ENCODE measurements around the gene SLC10A7.

DNA sequence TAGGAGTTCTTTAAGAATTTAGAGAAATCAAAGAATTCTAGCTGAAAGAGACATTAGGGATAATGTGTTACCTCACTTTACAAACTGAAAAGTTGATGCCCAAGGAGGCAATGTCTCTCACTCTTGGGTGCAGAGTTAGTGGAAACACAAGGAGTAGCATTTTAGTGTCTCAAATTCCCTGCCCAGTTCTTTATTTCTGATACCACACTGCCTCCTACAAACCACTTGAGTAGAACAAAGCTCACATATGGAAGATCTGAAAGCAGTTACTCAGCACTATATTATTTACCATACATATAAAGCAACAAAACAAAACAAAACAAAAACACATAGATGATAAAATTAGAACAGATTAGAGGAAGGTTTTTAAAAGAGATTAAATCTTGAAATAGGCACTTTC lies 183.2 kb downstream of the SLC10A7 start:
- TF ChIP-seq, protein P1, sequence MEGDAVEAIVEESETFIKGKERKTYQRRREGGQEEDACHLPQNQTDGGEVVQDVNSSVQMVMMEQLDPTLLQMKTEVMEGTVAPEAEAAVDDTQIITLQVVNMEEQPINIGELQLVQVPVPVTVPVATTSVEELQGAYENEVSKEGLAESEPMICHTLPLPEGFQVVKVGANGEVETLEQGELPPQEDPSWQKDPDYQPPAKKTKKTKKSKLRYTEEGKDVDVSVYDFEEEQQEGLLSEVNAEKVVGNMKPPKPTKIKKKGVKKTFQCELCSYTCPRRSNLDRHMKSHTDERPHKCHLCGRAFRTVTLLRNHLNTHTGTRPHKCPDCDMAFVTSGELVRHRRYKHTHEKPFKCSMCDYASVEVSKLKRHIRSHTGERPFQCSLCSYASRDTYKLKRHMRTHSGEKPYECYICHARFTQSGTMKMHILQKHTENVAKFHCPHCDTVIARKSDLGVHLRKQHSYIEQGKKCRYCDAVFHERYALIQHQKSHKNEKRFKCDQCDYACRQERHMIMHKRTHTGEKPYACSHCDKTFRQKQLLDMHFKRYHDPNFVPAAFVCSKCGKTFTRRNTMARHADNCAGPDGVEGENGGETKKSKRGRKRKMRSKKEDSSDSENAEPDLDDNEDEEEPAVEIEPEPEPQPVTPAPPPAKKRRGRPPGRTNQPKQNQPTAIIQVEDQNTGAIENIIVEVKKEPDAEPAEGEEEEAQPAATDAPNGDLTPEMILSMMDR (IDR thresholded peaks at IDR 0.05; ENCODE audit: insufficient read depth, low read length, poor library complexity, severe bottlenecking): no peak
- TF ChIP-seq EZH2phosphoT487 (conservative IDR thresholded peaks at IDR 0.05; ENCODE audit: low read length): no peak

Data from SU-DHL-6 (cell line).